Measurements from ENCODE around the gene UBE2E3.
"Not testable (repeated sequence)": the region's sequence is repeated elsewhere in the genome, so short reads cannot be mapped to it uniquely, and the experiment has no call there.

The UBE2E3 gene

DNA sequence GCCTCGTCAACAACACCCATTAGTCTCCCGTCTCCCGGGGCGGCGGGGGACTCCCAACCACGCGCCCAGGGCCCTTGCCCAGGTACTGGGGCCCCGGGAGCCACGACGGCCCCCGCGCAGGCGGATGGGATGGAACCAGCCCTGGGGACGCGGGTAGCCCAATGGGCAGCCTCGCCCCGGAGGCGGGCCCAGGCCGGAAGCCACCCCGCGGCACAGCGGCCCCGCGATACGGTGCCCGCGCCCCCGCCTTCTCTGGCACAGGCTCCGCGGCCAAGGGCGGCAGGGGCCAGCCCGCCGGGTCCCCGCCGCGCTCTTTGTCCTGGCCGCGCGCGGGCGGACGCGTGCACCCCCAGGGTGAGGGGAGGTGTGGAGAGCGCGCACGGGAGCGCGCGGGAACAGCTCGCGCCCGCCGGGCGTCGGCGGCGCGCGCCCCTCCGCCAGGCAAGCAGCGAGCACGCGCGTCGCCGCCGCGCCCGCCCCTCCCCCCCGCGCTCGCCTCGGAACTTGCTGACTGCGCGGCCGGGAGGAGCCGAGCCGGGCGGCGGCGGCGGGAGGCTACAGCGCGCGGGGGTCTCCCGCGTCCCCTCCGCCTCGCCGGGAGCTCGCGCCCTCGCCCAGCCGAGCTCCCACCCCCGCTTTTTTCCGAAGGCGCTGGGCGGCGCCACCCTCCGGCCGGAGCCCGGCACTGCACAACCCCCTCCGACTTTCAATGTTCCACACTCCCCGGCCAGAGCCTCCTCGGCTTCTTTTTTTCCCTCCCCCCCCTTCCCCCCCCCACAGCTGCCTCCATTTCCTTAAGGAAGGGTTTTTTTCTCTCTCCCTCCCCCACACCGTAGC is at the start of gene UBE2E3:
TSS of gene UBE2E3 (plus strand) at position 500 of the 837 bp plus-strand sequence. CDS start 1,438 bp downstream, outside the sequence.
- Histone ChIP-seq H3K27ac (ENCODE audit: low read depth in 2 of 2, low read length in 2 of 2) (peak within 1 kb of the TSS; percentile 70 to 73), H3K27me3 (ENCODE audit: control insufficient read depth in 2 of 2, insufficient read depth in 2 of 2, low read length in 2 of 2) (no peaks in the 10 kb centered on the region), H3K4me3 (ENCODE audit: low read length in 2 of 2) (peak within 1 kb of the TSS; percentile 76 to 95), H3K9ac (ENCODE audit: low read depth in 1 of 2, low read length in 2 of 2) (peak within 1 kb of the TSS; percentile 48 to 84), H3K36me3 (ENCODE audit: control insufficient read depth in 2 of 2, insufficient read depth in 2 of 2, low read length in 2 of 2) (no peaks in the 10 kb centered on the region), H3K4me1 (ENCODE audit: control insufficient read depth in 2 of 2, insufficient read depth in 2 of 2, low read length in 2 of 2) (peaks cover 8 to 11% of the 10 kb centered on the region in 2 donors), H3K9me3 (ENCODE audit: control insufficient read depth in 2 of 2, low read length in 2 of 2) (no peaks in the 10 kb centered on the region)

DNA sequence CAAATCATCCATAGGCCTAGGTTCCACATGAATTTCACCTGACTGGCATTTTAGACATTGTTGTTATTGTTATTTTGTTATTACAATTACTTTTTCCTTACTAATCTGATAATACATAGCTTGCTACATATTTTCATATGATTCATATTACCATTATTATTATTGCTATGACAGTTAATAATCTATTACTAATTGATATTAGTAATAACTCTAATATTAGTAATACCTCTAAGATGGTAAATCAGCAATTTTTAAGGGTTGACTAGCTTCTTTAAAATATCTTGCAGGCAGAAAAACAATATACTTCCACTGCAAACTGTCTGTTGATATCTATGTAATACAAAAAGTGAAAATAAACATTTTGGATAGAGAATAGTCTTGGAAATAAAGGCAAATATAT is 48.6 kb upstream of the UBE2E3 start:
- no peaks in the 10 kb centered on the region for H3K4me1 ChIP-seq (ENCODE audit: control insufficient read depth in 2 of 2, insufficient read depth in 2 of 2, low read length in 2 of 2)
- no peaks in the 10 kb centered on the region for H3K27me3 ChIP-seq (ENCODE audit: control insufficient read depth in 2 of 2, insufficient read depth in 2 of 2, low read length in 2 of 2)
- no peak overlapping the region for H3K27ac ChIP-seq (ENCODE audit: low read depth in 2 of 2, low read length in 2 of 2)
- H3K9me3 ChIP-seq (ENCODE audit: control insufficient read depth in 2 of 2, low read length in 2 of 2) = no peaks in the 10 kb centered on the region
- no peaks in the 10 kb centered on the region for H3K36me3 ChIP-seq (ENCODE audit: control insufficient read depth in 2 of 2, insufficient read depth in 2 of 2, low read length in 2 of 2)
- H3K4me3 ChIP-seq (ENCODE audit: low read length in 2 of 2) = no peak overlapping the region
- no peak overlapping the region for H3K9ac ChIP-seq (ENCODE audit: low read depth in 1 of 2, low read length in 2 of 2)

DNA sequence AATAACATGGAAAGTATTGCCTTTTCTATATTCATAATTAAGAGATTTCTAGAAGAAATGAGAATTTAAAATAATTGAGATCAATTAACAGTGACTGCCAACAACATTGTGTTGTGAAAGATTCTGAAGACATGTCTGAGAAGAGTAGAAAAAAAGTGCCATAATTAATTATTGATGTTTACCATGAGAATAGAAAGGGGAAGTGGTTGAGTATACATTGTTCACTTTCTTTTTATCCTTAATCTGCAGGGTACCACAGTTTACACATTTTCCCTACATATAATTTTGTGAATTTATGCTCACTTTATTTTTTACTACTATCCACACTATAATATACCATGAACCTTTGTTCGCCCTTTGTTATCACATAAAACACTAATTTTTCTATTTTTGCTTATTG is 47.1 kb upstream of the UBE2E3 start:
- Histone ChIP-seq H3K9me3 (ENCODE audit: control insufficient read depth in 2 of 2, low read length in 2 of 2) (no peaks in the 10 kb centered on the region), H3K27me3 (ENCODE audit: control insufficient read depth in 2 of 2, insufficient read depth in 2 of 2, low read length in 2 of 2) (no peaks in the 10 kb centered on the region), H3K36me3 (ENCODE audit: control insufficient read depth in 2 of 2, insufficient read depth in 2 of 2, low read length in 2 of 2) (no peaks in the 10 kb centered on the region), H3K27ac (ENCODE audit: low read depth in 2 of 2, low read length in 2 of 2) (no peak overlapping the region), H3K4me3 (ENCODE audit: low read length in 2 of 2) (no peak overlapping the region), H3K4me1 (ENCODE audit: control insufficient read depth in 2 of 2, insufficient read depth in 2 of 2, low read length in 2 of 2) (no peaks in the 10 kb centered on the region), H3K9ac (ENCODE audit: low read depth in 1 of 2, low read length in 2 of 2) (no peak overlapping the region)

DNA sequence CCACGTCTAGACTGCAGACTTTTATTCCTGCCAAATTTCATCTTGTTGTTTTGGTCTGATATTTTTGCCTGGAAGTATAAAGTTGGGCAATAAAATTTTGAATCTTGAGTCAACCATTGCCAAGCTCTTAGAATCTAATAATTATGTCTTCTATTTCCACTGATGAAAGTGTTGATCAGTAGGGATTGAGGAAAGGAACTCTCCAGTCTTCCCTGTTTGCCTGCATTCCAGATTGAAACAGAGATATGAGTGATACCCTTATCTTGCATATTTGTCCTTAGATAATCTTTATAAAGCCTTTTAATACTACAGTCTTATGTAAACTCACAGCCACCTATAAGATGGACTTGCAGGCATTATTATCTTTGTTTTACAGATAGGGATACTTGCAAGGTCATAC is 45.5 kb upstream of the UBE2E3 start:
- no peaks in the 10 kb centered on the region for H3K27me3 ChIP-seq (ENCODE audit: control insufficient read depth in 2 of 2, insufficient read depth in 2 of 2, low read length in 2 of 2)
- no peaks in the 10 kb centered on the region for H3K4me1 ChIP-seq (ENCODE audit: control insufficient read depth in 2 of 2, insufficient read depth in 2 of 2, low read length in 2 of 2)
- no peak overlapping the region for H3K9ac ChIP-seq (ENCODE audit: low read depth in 1 of 2, low read length in 2 of 2)
- no peak overlapping the region for H3K4me3 ChIP-seq (ENCODE audit: low read length in 2 of 2)
- H3K27ac ChIP-seq (ENCODE audit: low read depth in 2 of 2, low read length in 2 of 2) = no peak overlapping the region
- H3K9me3 ChIP-seq (ENCODE audit: control insufficient read depth in 2 of 2, low read length in 2 of 2) = no peaks in the 10 kb centered on the region
- H3K36me3 ChIP-seq (ENCODE audit: control insufficient read depth in 2 of 2, insufficient read depth in 2 of 2, low read length in 2 of 2) = no peaks in the 10 kb centered on the region

DNA sequence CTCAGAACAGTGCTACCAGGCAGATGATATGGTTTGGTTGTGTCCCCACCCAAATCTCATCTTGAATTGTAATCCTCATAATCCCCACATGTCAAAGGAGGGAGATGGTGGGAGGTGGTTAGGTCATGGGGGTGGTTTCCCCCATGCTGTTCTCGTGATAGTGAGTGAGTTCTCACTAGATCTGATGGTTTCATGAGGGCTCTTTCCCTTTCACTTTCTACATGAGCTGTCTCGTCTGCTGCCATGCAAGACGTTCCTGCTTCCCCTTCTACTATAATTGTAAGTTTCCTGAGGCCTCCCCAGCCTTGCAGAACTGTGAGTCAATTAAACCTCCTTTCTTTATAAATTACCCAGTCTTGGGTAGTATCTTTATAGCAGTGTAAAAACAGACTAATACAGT is 42.9 kb upstream of the UBE2E3 start:
- H3K9me3 ChIP-seq (ENCODE audit: control insufficient read depth in 2 of 2, low read length in 2 of 2); H3K36me3 ChIP-seq (ENCODE audit: control insufficient read depth in 2 of 2, insufficient read depth in 2 of 2, low read length in 2 of 2); H3K27ac ChIP-seq (ENCODE audit: low read depth in 2 of 2, low read length in 2 of 2); H3K4me1 ChIP-seq (ENCODE audit: control insufficient read depth in 2 of 2, insufficient read depth in 2 of 2, low read length in 2 of 2); H3K9ac ChIP-seq (ENCODE audit: low read depth in 1 of 2, low read length in 2 of 2); H3K4me3 ChIP-seq (ENCODE audit: low read length in 2 of 2); H3K27me3 ChIP-seq (ENCODE audit: control insufficient read depth in 2 of 2, insufficient read depth in 2 of 2, low read length in 2 of 2): not testable (repeated sequence)

DNA sequence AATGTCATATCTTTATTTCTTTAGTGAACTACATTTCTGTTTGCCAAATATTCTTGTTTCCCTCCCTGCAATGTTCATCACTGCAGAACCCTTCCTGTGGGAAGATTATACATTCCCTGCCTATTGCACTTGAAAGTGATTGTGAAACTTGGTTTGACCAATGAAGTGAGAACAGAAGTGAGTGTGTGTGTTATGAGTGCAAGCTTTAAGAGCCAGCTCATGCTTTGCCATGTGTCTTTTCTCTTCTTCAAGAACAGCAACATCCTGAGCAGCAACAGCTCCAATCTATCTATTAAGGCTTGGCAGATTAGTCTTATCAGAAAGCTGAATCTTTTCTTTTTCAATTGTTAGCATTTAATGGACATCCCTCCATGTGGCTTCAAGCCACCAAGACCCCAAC is 42.0 kb upstream of the UBE2E3 start:
- no peaks in the 10 kb centered on the region for H3K9me3 ChIP-seq (ENCODE audit: control insufficient read depth in 2 of 2, low read length in 2 of 2)
- no peaks in the 10 kb centered on the region for H3K36me3 ChIP-seq (ENCODE audit: control insufficient read depth in 2 of 2, insufficient read depth in 2 of 2, low read length in 2 of 2)
- H3K4me3 ChIP-seq (ENCODE audit: low read length in 2 of 2) = no peak overlapping the region
- no peak overlapping the region for H3K27ac ChIP-seq (ENCODE audit: low read depth in 2 of 2, low read length in 2 of 2)
- H3K4me1 ChIP-seq (ENCODE audit: control insufficient read depth in 2 of 2, insufficient read depth in 2 of 2, low read length in 2 of 2) = no peaks in the 10 kb centered on the region
- H3K27me3 ChIP-seq (ENCODE audit: control insufficient read depth in 2 of 2, insufficient read depth in 2 of 2, low read length in 2 of 2) = no peaks in the 10 kb centered on the region
- no peak overlapping the region for H3K9ac ChIP-seq (ENCODE audit: low read depth in 1 of 2, low read length in 2 of 2)

DNA sequence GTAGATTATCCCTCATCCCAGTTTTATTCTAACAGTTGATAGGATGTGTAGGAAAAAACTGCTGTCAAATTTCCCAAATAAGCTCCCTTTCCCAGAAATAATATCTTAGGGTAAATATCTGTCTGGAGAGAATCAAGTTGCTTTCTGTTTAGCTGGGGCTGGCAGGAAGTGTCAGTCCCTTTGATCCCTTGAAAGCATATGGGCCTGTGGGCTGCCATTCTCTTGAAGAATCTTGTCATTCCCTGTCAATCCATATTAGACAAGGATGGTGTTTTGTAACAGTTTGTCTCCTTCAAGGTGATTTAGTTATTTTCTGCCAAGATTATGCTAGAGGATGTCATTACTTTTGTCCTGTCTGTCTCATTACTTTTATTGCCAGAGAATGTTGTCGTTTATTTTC is 37.1 kb upstream of the UBE2E3 start:
- Histone ChIP-seq H3K9ac (ENCODE audit: low read depth in 1 of 2, low read length in 2 of 2) (no peak overlapping the region), H3K4me1 (ENCODE audit: control insufficient read depth in 2 of 2, insufficient read depth in 2 of 2, low read length in 2 of 2) (no peaks in the 10 kb centered on the region), H3K4me3 (ENCODE audit: low read length in 2 of 2) (no peak overlapping the region), H3K36me3 (ENCODE audit: control insufficient read depth in 2 of 2, insufficient read depth in 2 of 2, low read length in 2 of 2) (no peaks in the 10 kb centered on the region), H3K9me3 (ENCODE audit: control insufficient read depth in 2 of 2, low read length in 2 of 2) (no peaks in the 10 kb centered on the region), H3K27me3 (ENCODE audit: control insufficient read depth in 2 of 2, insufficient read depth in 2 of 2, low read length in 2 of 2) (no peaks in the 10 kb centered on the region), H3K27ac (ENCODE audit: low read depth in 2 of 2, low read length in 2 of 2) (no peak overlapping the region)

DNA sequence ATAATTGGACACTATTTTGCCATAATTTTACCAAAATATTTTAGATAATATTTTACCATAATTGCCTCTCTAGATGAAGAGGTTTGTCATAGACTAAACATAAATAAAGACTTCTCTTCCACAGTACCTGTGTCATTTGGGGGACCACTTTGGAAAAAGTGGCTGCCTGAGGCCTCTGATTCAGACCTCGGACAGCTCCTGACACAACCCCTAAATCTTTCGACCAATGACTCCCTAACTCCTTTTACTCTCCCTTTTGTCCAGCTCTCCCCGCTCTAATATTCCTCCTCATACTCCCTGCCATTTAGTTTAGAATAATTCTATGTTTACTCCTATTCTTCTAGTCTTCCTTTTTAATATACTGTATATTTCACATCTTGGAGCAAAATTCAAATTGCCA is 36.0 kb upstream of the UBE2E3 start:
- no peak overlapping the region for H3K27ac ChIP-seq (ENCODE audit: low read depth in 2 of 2, low read length in 2 of 2)
- no peak overlapping the region for H3K4me3 ChIP-seq (ENCODE audit: low read length in 2 of 2)

DNA sequence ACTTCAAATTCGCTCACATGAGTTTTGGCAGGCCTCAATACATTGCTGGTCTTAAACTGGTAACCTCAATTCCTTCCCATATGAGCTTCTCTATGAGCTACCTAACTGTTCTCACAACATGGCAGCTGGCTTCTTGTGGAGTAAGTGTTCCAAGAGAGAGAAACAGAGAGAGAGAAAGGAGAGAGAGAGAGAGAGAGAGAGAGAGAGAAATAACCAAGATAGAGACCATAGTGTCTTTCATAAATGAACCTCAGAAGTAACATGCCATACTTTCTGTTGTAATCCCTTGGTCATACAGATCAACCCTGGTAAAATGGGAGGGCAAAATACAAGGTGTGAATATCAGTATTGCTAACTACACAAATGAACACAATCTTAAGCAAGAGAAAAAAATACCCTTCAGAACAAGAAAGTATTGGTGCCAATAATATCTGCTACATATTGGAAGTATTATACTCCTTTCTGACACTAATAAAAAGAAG is 33.2 kb upstream of the UBE2E3 start:
- no peak overlapping the region for H3K27ac ChIP-seq (ENCODE audit: low read depth in 2 of 2, low read length in 2 of 2)
- H3K4me3 ChIP-seq (ENCODE audit: low read length in 2 of 2) = no peak overlapping the region
- no peaks in the 10 kb centered on the region for H3K36me3 ChIP-seq (ENCODE audit: control insufficient read depth in 2 of 2, insufficient read depth in 2 of 2, low read length in 2 of 2)
- H3K9ac ChIP-seq (ENCODE audit: low read depth in 1 of 2, low read length in 2 of 2) = no peak overlapping the region
- H3K27me3 ChIP-seq (ENCODE audit: control insufficient read depth in 2 of 2, insufficient read depth in 2 of 2, low read length in 2 of 2) = no peaks in the 10 kb centered on the region
- H3K4me1 ChIP-seq (ENCODE audit: control insufficient read depth in 2 of 2, insufficient read depth in 2 of 2, low read length in 2 of 2) = no peaks in the 10 kb centered on the region
- H3K9me3 ChIP-seq (ENCODE audit: control insufficient read depth in 2 of 2, low read length in 2 of 2) = no peaks in the 10 kb centered on the region

More for the DNA sequence above, 36.0 kb upstream of the UBE2E3 start:
- no peaks in the 10 kb centered on the region for H3K27me3 ChIP-seq (ENCODE audit: control insufficient read depth in 2 of 2, insufficient read depth in 2 of 2, low read length in 2 of 2)
- no peak overlapping the region for H3K9ac ChIP-seq (ENCODE audit: low read depth in 1 of 2, low read length in 2 of 2)
- H3K4me1 ChIP-seq (ENCODE audit: control insufficient read depth in 2 of 2, insufficient read depth in 2 of 2, low read length in 2 of 2) = no peaks in the 10 kb centered on the region
- H3K36me3 ChIP-seq (ENCODE audit: control insufficient read depth in 2 of 2, insufficient read depth in 2 of 2, low read length in 2 of 2) = no peaks in the 10 kb centered on the region
- no peaks in the 10 kb centered on the region for H3K9me3 ChIP-seq (ENCODE audit: control insufficient read depth in 2 of 2, low read length in 2 of 2)

DNA sequence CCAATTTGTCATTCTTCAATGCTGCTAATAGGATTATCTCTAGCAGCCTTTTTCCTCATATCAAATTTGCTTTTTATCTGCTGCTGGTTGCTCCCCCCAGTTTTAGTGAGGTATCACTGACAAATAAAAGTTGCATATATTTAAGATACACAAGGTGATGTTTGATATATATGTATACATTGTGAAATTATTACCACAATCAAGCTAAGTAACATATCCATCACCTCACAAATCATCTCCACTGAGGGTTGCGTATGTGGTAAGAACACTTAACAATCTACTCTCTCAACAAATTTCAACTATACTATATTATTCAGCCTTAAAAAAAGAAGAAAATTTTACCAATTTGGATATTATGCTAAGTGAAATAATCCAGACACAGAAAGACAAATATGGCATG is 30.5 kb upstream of the UBE2E3 start:
- Histone ChIP-seq H3K36me3 (ENCODE audit: control insufficient read depth in 2 of 2, insufficient read depth in 2 of 2, low read length in 2 of 2) (no peaks in the 10 kb centered on the region), H3K9ac (ENCODE audit: low read depth in 1 of 2, low read length in 2 of 2) (no peak overlapping the region), H3K4me1 (ENCODE audit: control insufficient read depth in 2 of 2, insufficient read depth in 2 of 2, low read length in 2 of 2) (no peaks in the 10 kb centered on the region), H3K27ac (ENCODE audit: low read depth in 2 of 2, low read length in 2 of 2) (no peak overlapping the region), H3K27me3 (ENCODE audit: control insufficient read depth in 2 of 2, insufficient read depth in 2 of 2, low read length in 2 of 2) (no peaks in the 10 kb centered on the region), H3K9me3 (ENCODE audit: control insufficient read depth in 2 of 2, low read length in 2 of 2) (no peaks in the 10 kb centered on the region), H3K4me3 (ENCODE audit: low read length in 2 of 2) (no peak overlapping the region)

Data from mucosa of rectum (tissue), 2 donors.